HG02571 (cell line): Measurements from ENCODE around the gene IPCEF1.
A peak's percentile ranks its signal among the peaks of the same experiment; 100 is the strongest.
"Not testable (repeated sequence)": the region's sequence is repeated elsewhere in the genome, so short reads cannot be mapped to it uniquely, and the experiment has no call there.

Experiments used
- ATAC-seq: cut with Tn5 transposase; IDR thresholded peaks from one replicate; pipeline ENCODE4 v1.9.1; 2021; ENCODE audit warnings: mild to moderate bottlenecking, moderate library complexity; ENCODE audit not compliant: unreplicated experiment

The IPCEF1 gene

GRCh38 chr6:154341336-154341735, 15.3 kb downstream of the IPCEF1 start:
- no peak for ATAC-seq

- no peak for ATAC-seq
These were observed 19.1 kb downstream of the IPCEF1 start for GRCh38 chr6:154337406-154338005.

- ATAC-seq, result not testable (repeated sequence)
These were observed 22.5 kb downstream of the IPCEF1 start for GRCh38 chr6:154334147-154334546.

DNA sequence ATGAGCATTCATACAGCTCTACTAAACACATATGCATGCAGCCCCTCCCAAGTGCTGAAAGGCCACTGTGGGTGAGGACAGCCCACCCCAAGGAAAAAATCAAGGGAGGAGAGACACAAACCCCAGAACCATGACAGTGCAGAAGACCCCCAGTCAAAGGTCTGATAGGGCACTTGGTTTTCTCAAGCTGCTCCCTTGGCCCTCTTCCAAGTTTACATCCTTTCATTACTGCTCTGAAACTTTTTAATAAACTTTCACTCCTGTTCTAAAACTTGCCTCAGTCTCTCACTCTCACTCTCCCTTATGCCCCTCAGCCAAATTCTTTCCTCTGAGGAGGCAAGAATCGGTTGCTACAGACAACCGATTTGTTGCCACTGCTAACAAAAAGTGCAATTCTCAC, 24.9 kb downstream of the IPCEF1 start:
- no peak for ATAC-seq

GRCh38 chr6:154329350-154330170, 27.0 kb downstream of the IPCEF1 start:
- no peak for ATAC-seq

DNA sequence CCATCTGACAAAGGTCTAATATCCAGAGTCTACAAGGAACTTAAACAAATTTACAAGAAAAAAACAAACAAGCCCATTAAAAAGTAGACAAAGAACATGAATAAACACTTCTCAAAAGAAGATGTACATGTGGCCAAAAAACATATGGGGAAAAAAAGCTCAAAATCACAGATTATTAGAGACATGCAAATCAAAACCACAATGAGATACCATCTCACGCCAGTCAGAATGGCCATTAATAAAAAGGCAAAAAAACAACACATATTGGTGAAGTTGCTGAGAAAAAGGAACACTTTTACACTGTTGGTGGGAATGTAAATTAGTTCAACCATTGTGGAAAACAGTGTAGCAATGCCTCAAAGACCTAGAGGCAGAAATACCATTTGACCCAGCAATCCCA, 29.3 kb downstream of the IPCEF1 start:
- ATAC-seq, result not testable (repeated sequence)

DNA sequence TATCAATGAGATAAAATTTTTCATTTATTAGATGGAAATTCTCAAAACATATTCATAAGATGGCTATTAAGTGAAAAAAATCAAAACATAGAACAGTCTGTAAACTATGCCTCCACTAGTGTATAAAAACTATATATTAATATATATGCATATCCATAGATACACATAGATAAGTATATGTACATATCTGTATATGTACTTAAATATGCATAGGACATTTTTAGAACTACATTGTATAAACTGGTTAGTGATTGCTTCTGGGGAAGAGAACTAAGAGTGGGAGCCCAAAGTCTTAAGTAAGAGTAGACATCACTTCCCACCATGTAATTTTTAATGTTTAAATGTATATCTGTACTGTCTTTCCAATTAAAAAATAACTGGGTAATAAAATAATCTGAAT, 31.5 kb downstream of the IPCEF1 start:
- no peak for ATAC-seq

- ATAC-seq, result no peak
These were observed 36.4 kb downstream of the IPCEF1 start for GRCh38 chr6:154320181-154320580.

- no peak for ATAC-seq
These were observed 37.3 kb downstream of the IPCEF1 start for GRCh38 chr6:154319231-154319858.

GRCh38 chr6:154318721-154319120, 37.9 kb downstream of the IPCEF1 start:
- no peak for ATAC-seq

GRCh38 chr6:154316131-154316530, 40.5 kb downstream of the IPCEF1 start:
- ATAC-seq, result no peak

DNA sequence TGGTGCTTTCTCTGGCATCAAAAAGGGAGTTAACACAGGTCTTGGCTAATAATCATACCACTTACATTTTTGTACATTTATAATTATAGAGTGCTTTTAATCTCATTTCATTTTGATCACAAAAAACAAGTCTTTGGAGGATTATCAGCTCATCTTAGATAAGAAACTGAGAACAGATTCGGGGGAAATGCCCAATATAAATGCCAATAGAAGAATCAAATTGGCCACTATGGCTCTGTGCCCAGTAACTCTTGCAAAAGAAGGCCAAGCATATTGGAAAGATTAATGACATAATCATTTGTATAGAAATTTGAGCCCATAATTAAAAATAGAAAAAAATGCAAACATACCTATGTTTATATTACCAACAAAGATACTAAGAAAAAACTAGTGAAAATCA, 42.5 kb downstream of the IPCEF1 start:
- ATAC-seq, result no peak

- ATAC-seq, result no peak
These were observed 47.6 kb downstream of the IPCEF1 start for GRCh38 chr6:154308986-154309385.

GRCh38 chr6:154307696-154308425, 48.7 kb downstream of the IPCEF1 start:
- no peak for ATAC-seq

DNA sequence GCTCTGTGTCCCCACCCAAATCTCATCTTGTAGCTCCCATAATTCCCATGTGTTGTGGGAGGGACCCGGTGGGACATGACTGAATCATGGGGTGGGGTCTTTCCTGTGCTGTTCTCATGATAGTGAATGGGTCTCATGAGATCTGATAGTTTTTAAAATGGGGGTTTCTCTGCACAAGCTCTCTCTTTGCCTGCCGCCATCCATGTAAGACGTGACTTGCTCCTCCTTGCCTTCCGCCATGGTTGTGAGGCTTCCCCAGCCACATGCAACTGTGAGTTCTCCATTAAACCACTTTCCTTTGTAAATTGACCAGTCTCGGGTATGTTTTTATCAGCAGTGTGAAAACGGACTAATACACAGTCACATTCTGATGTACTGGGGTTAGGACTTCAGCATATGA, 49.5 kb downstream of the IPCEF1 start:
- not testable (repeated sequence) for ATAC-seq

DNA sequence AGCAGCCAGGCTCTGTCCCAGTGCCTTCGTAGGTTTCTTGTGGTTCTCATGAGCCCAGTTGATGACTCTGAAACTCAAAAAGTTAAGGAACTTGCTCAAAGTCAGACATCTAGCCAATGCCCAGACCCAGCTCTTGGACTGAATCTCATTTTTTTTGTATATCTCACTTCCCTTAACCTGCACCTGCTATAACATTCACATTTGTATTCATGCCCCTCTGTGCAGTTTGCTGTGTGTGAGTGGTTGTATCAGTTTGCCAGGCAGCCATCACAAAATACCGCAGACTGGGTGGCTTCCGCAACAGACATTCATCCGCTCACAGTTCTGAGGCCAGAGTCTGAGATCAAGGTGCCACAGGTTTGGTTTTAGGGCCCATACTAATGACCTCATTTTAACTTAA, 49.9 kb downstream of the IPCEF1 start:
- ATAC-seq, result peak; percentile 42

- no peak for ATAC-seq
These were observed 52.4 kb downstream of the IPCEF1 start for GRCh38 chr6:154304191-154304590.

GRCh38 chr6:154303642-154304041, 53.0 kb downstream of the IPCEF1 start:
- not testable (repeated sequence) for ATAC-seq

- peak; percentile 92 for ATAC-seq
These were observed 54.5 kb downstream of the IPCEF1 start for GRCh38 chr6:154301839-154302752.

DNA sequence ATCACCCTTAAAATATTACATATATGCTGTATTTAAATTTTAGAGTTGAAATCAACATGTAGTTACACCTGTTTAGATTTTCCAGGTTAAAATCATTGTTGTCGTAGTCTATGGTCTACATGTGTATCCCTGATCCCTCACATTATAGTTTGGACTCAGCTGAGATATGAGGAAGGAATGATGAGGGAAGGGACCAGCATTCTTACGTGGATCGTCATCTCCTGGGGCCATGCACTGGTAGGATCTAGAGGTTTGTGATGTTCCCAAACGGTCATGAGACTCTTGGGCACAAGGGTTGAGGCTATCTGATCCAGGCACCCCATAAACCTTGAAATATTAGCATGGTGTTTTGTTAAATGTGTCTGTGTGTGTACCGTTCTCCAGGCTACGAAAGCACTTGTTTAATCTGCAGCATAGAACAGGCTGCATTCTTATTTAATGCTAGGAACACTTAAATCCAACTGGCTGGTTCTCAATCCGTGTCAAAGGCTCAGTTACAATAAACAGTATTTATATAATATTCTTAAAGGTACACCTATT, 55.4 kb downstream of the IPCEF1 start:
- no peak for ATAC-seq
